K562 (cell line): ENCODE results near the gene UBASH3A. TPM values are rescaled to one million over a fixed set of nuclear protein-coding genes. Genes with fewer than 3 reads are reported as not detected.
A peak's percentile ranks its signal among the peaks of the same experiment; 100 is the strongest.

Source experiments
- ATAC-seq: fragments of 200-7000 bp; cut with Tn5 transposase; 3 replicates; pipeline ENCODE4 v1.9.1; 2020; ENCODE audit warnings: moderate library complexity
- BruUV-seq: library from RNA; stranded (reverse); fragments of 400-500 nt; replicated peaks from 2 replicates; lab custom pipeline; 2021; lab: Mats Ljungman, UMichigan
- CTCF ChIA-PET: fragments of 300-600 bp; formaldehyde crosslinking; extraction: SDS; loops from one replicate; lab custom pipeline; 2021; ENCODE audit warnings: low intra/inter-chr PET ratio; lab: Yijun Ruan, JAX
- POLR2A ChIA-PET: fragments of 300-600, 350-650 bp; sonication (Branson Sonifier 250); formaldehyde crosslinking; extraction: SDS; loops from one replicate; lab custom pipeline; 2021; ENCODE audit warnings: antibody characterized with exemption, inconsistent platforms; lab: Yijun Ruan, JAX
- DNase-seq, 4 experiments: peaks; one replicate each; pipeline versions ENCODE4 v3.0.0 to v3.0.0-alpha.2; 2011 to 2018; ENCODE audit warnings: low spot score in 3 of 4, mixed read lengths in 3 of 4; ENCODE audit errors: extremely low read depth in 1 of 4
- FAIRE-seq: peaks from 2 replicates; lab custom pipeline; 2011; peaks lifted over from hg19 to GRCh38; lab: Jason Lieb, UNC
- H2AFZ ChIP-seq: 2 replicates; pipeline ENCODE4 v1.6.0; 2011; ENCODE audit warnings: low read depth, low read length, control low read depth, inconsistent platforms
- H3K27ac ChIP-seq: fragments of 200-600 bp; 3 replicates; pipeline ENCODE4 v1.8.0; 2011; ENCODE audit warnings: low read depth, mild to moderate bottlenecking, control low read depth, inconsistent platforms, low read length, moderate library complexity, mixed read lengths; ENCODE audit errors: extremely low read depth
- H3K27me3 ChIP-seq, 2 experiments: fragments of 300-600 bp in 1 of 2; 2 replicates in 1 of 2; 3 replicates in 1 of 2; pipeline versions ENCODE4 v1.6.0 to v1.8.0; 2011; ENCODE audit warnings: inconsistent platforms in 2 of 2, low read length in 2 of 2, mild to moderate bottlenecking in 1 of 2, mixed read lengths in 1 of 2, moderate library complexity in 1 of 2; ENCODE audit not compliant: control insufficient read depth in 2 of 2, insufficient read depth in 2 of 2
- H3K36me3 ChIP-seq: fragments of 300-600 bp; 3 replicates; pipeline ENCODE4 v1.8.0; 2011; ENCODE audit warnings: mild to moderate bottlenecking, low read length, inconsistent platforms; ENCODE audit not compliant: control insufficient read depth, insufficient read depth
- H3K4me1 ChIP-seq, 2 experiments: fragments of 200-600 bp in 1 of 2; replicated peaks in 1 of 2; 2 replicates in 1 of 2; 3 replicates in 1 of 2; pipeline versions ENCODE4 v1.5.1 to v1.8.0; 2011; ENCODE audit warnings: inconsistent platforms in 2 of 2, low read length in 2 of 2, mild to moderate bottlenecking in 1 of 2, mixed read lengths in 1 of 2, moderate library complexity in 1 of 2; ENCODE audit not compliant: control insufficient read depth in 2 of 2, insufficient read depth in 2 of 2
- H3K4me2 ChIP-seq: 2 replicates; pipeline ENCODE4 v1.6.1; 2011; ENCODE audit warnings: low read length, control low read depth, inconsistent platforms, mixed read lengths; ENCODE audit not compliant: insufficient read depth
- H3K4me3 ChIP-seq: fragments of 200-600 bp; sonication (generic), shearing (Covaris generic); 2 replicates; pipeline ENCODE4 v1.5.1; 2016; ENCODE audit warnings: control low read depth, inconsistent platforms
- H3K79me2 ChIP-seq: fragments of 200-600 bp; 3 replicates; pipeline ENCODE4 v1.8.0; 2011; ENCODE audit warnings: low read length, inconsistent platforms; ENCODE audit not compliant: control insufficient read depth, insufficient read depth
- H3K9ac ChIP-seq, 2 experiments: 2 replicates each; pipeline versions ENCODE4 v1.6.0 to v1.6.1; 2011; ENCODE audit warnings: low read depth in 2 of 2, low read length in 2 of 2, control low read depth in 1 of 2, inconsistent platforms in 1 of 2, mild to moderate bottlenecking in 1 of 2, mixed read lengths in 1 of 2; ENCODE audit not compliant: insufficient read depth in 1 of 2
- H3K9me1 ChIP-seq: one replicate; pipeline ENCODE4 v1.6.0; 2011; ENCODE audit warnings: inconsistent platforms, mild to moderate bottlenecking, low read length, moderate library complexity; ENCODE audit not compliant: control insufficient read depth, insufficient read depth
- H3K9me3 ChIP-seq: replicated peaks from 2 replicates; pipeline ENCODE4 v1.5.1; 2011; ENCODE audit warnings: low read depth, low read length, inconsistent platforms; ENCODE audit not compliant: control insufficient read depth, insufficient read depth
- H4K20me1 ChIP-seq: replicated peaks from 2 replicates; pipeline ENCODE4 v1.6.1; 2011; ENCODE audit warnings: low read length, inconsistent platforms, mixed read lengths; ENCODE audit not compliant: control insufficient read depth, insufficient read depth
- ATF2 ChIP-seq: sonication (generic); formaldehyde crosslinking; IDR thresholded peaks from 2 replicates; pipeline ENCODE4 v1.8.1; 2022; ENCODE audit warnings: missing genetic modification reagents
- RBM25 ChIP-seq: fragments of 200-400 bp; formaldehyde crosslinking; IDR thresholded peaks from 2 replicates; pipeline ENCODE4 v1.6.1; 2018; ENCODE audit warnings: low read length, low read depth, moderate library complexity; ENCODE audit not compliant: severe bottlenecking
- WGBS: fragments of 100-300 bp; shearing (Covaris generic); methylation state at CpG from one replicate; pipeline ENCODE4 v1.1.6; 2016; ENCODE audit warnings: low coverage, mixed read lengths; ENCODE audit not compliant: insufficient coverage; ENCODE audit errors: missing lambda C conversion rate; 5-methylcytosine and 5-hydroxymethylcytosine counted together
- in situ Hi-C: fragments of 300-500 bp; cut with MboI; formaldehyde crosslinking; loops from 4 replicates; pipeline ENCODE4 v1.15.0; 2018; ENCODE audit warnings: inconsistent platforms, mixed read lengths
- intact Hi-C: fragments of 100-400 bp; cut with micrococcal nuclease; formaldehyde crosslinking; loops from 2 replicates; pipeline ENCODE4 v1.14.2; 2022
- polyA plus RNA-seq, 8 experiments: library from polyadenylated mRNA; depleted of rRNA in 4 of 8; stranded (reverse) in 5 of 8; unstranded in 3 of 8; fragments of >200 nt; fragmentation: Nextera tagmentation in 2 of 8; fragmentation: Illumina TruSeq in 1 of 8; extraction: Ambion mirVana in 2 of 8; extraction: Trizol in 1 of 8; gene quantifications; 2 replicates each; pipeline versions ENCODE4 v1.2.1 to v1.2.3, GENCODE V29; 2011 to 2014; ENCODE audit warnings: inconsistent platforms in 1 of 8, missing spikeins in 1 of 8
- total RNA-seq, 7 experiments: library from RNA; depleted of rRNA in 6 of 7; stranded (reverse); fragments of >200 nt in 6 of 7; fragmentation: Illumina TruSeq in 2 of 7; extraction: Trizol in 2 of 7; gene quantifications; 2 replicates each; pipeline versions ENCODE4 v1.2.1 to v1.2.3, GENCODE V29; 2011 to 2021; ENCODE audit warnings: low replicate concordance in 1 of 7

The UBASH3A gene
- total and polyA plus RNA-seq, 9 of the 15 experiments (the other 6 are each of a cell fraction or from before 2014, with no cell fraction given), result 0.23 to 1.8 (median 1.1) TPM

DNA sequence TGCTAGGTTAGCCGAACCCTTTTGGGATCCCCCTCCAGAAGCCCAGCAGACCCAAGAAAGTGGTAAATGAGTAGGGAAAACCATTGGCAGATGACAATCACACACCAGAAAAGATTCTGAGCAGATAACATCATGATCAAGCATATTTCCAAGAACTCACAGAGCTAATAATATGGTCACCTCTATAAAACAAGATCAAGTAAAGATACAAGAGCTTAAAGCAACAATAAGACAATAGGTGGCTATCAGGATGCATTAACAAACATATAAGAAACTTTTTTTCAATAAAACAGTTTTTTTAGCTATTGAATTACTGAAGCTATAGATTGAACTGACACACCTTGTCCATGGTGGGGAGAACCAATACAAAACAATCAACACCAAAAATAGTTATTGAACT, 29.0 kb downstream of the UBASH3A start:
- no peak overlapping the region for H2AFZ ChIP-seq
- no peak overlapping the region for H3K9ac ChIP-seq
- no peak overlapping the region for H3K27ac ChIP-seq
- intact Hi-C loops, result no loop called here
- ChIA-PET CTCF (no interaction called here), POLR2A (interaction anchor here (1.7 kb wide), 1 partner anchor 11 kb away, joined by 11 read pairs; no protein-coding TSS in a partner anchor)
- no TSS peak for BruUV-seq
- no peak overlapping the region for H3K4me2 ChIP-seq
- H4K20me1 ChIP-seq, result no peaks in the 10 kb centered on the region; the same call in 1 of the 2 replicates
- TF ChIP-seq RBM25 (peak; percentile 52), ATF2 (CRISPR knock-in tag) (no peak)
- DNase-seq (no peak), ATAC-seq (no peak), FAIRE-seq (peak; percentile 15)
- 48% methylated on average over 1 of the region's 1 CpG for WGBS
- H3K4me3 ChIP-seq, result no peak overlapping the region
- H3K9me3 ChIP-seq, result no peaks in the 10 kb centered on the region
- no peaks in the 10 kb centered on the region for H3K9me1 ChIP-seq
- no peaks in the 10 kb centered on the region for H3K36me3 ChIP-seq
- H3K27me3 ChIP-seq, result no peaks in the 10 kb centered on the region; a peak in 1 of 5 replicates
- in situ Hi-C loops, result no loop called here
- H3K79me2 ChIP-seq, result no peaks in the 10 kb centered on the region
- peaks cover 13 to 19% of the 10 kb centered on the region in 2 experiments; a peak in 4 of 5 replicates for H3K4me1 ChIP-seq
